Natural killer cell (primary cell): ENCODE data around the gene CCL26. TPM values are rescaled to one million over a fixed set of nuclear protein-coding genes. Genes with fewer than 3 reads are reported as not detected.
"Not testable (repeated sequence)": the region's sequence is repeated elsewhere in the genome, so short reads cannot be mapped to it uniquely, and the experiment has no call there.

Experiments
- ATAC-seq, 3 donors: fragments of 150-1000 bp in 2 of 3; fragments of 200-7000 bp in 1 of 3; cut with Tn5 transposase; 1 replicate in 1 of 3; 2 replicates in 2 of 3; pipeline ENCODE4 v1.10.0; 2021; ENCODE audit warnings: mild to moderate bottlenecking in 2 of 3, moderate library complexity in 2 of 3
- DNase-seq, 2 donors: peaks; one replicate each; pipeline versions ENCODE4 v3.0.0 to v3.0.0-alpha.2; 2013 to 2021; ENCODE audit warnings: mixed read lengths in 1 of 2
- H3K27ac ChIP-seq: one replicate; pipeline ENCODE4 v1.5.1; 2013; ENCODE audit warnings: mild to moderate bottlenecking, low read length
- H3K27me3 ChIP-seq: one replicate; pipeline ENCODE4 v1.6.1; 2013; ENCODE audit warnings: low read length; ENCODE audit not compliant: control insufficient read depth, insufficient read depth
- H3K36me3 ChIP-seq: one replicate; pipeline ENCODE4 v1.6.1; 2013; ENCODE audit warnings: low read length; ENCODE audit not compliant: control insufficient read depth, insufficient read depth
- H3K4me1 ChIP-seq: one replicate; pipeline ENCODE4 v1.6.1; 2013; ENCODE audit warnings: low read length; ENCODE audit not compliant: control insufficient read depth, insufficient read depth
- H3K4me3 ChIP-seq: one replicate; pipeline ENCODE4 v1.5.1; 2013; ENCODE audit warnings: low read length
- H3K9me3 ChIP-seq: one replicate; pipeline ENCODE4 v1.6.1; 2013; ENCODE audit warnings: low read length; ENCODE audit not compliant: control insufficient read depth, insufficient read depth
- H3K27ac Mint-ChIP-seq, 2 donors: one replicate each; pipeline ENCODE4 v1.8.0; 2022; ENCODE audit warnings: mild to moderate bottlenecking in 2 of 2, mixed read lengths in 2 of 2, moderate library complexity in 1 of 2
- H3K27me3 Mint-ChIP-seq, 2 donors: one replicate each; pipeline ENCODE4 v1.8.0; 2022; ENCODE audit warnings: low read depth in 2 of 2, mixed read lengths in 2 of 2
- H3K36me3 Mint-ChIP-seq: one replicate; pipeline ENCODE4 v1.8.0; 2022; ENCODE audit warnings: mixed read lengths
- H3K4me1 Mint-ChIP-seq, 2 donors: one replicate each; pipeline ENCODE4 v1.8.0; 2022; ENCODE audit warnings: mixed read lengths in 2 of 2
- H3K4me3 Mint-ChIP-seq: one replicate; pipeline ENCODE4 v1.8.0; 2022; ENCODE audit warnings: mild to moderate bottlenecking, moderate library complexity, mixed read lengths
- H3K9me3 Mint-ChIP-seq, 2 donors: one replicate each; pipeline ENCODE4 v1.8.0; 2022; ENCODE audit warnings: mixed read lengths in 2 of 2
- CTCF ChIP-seq: fragments of 200-600 bp; IDR thresholded peaks from one replicate; pipeline ENCODE4 v1.8.0; 2022; ENCODE audit warnings: antibody characterized with exemption
- WGBS: methylation state at CpG from one replicate; pipeline ENCODE4 v1.1.7; 2013; ENCODE audit warnings: missing lambda C conversion rate; ENCODE audit not compliant: insufficient coverage; 5-methylcytosine and 5-hydroxymethylcytosine counted together
- intact Hi-C: fragments of 100-400 bp; cut with micrococcal nuclease; formaldehyde crosslinking; loops from one replicate; pipeline ENCODE4 v1.14.2; 2022
- total RNA-seq, 4 donors: library from RNA; stranded (reverse); fragments of 120-200 nt in 1 of 4; gene quantifications; one replicate each; pipeline versions ENCODE4 v1.2.3 to v1.2.4, GENCODE V29; 2013 to 2022

CCL26 gene
- total RNA-seq, 3 donors from 2014 or later (not counting 1 experiment from before 2014, with no cell fraction given): not detected

DNA sequence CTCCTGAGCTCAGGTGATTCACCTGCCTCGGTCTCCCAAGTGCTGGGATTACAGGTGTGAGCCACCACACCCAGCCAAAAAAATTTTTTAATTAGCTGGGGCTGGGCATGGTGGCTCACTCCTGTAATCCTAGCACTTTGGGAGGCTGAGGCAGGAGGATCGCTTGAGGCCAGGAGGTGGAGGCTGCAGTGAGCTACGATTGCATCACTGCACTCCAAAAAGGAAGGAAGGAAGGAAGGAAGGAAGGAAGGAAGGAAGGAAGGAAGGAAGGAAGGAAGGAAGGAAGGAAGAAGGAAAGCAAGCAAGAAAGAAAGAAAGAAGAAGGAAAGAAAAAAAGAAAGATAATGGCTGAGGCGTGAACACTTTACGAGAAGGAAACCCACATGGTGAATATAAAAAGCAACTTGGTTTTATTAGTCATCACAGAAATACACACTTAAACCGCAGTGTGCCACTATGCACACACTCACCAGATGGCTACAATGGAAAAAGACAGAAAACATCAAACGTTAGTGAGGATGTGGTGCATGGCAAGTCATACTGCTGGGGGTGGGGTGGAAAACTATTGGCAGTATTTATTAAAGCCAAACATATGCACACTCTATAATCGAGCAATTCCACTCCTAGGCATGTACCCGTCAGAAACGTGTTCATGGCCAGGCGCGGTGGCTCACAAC is 4.4 kb upstream of the CCL26 start:
- H3K9me3 Mint-ChIP-seq: no peaks in the 10 kb centered on the region
- H3K4me3 Mint-ChIP-seq: peak overlapping the region; percentile 51
- Histone ChIP-seq H3K9me3 (no peaks in the 10 kb centered on the region), H3K4me3 (no peak overlapping the region), H3K27ac (peak overlapping the region; percentile 16), H3K36me3 (no peaks in the 10 kb centered on the region), H3K27me3 (no peaks in the 10 kb centered on the region), H3K4me1 (peaks cover 20% of the 10 kb centered on the region)
- peaks cover 0 to 9% of the 10 kb centered on the region in 2 donors for H3K27me3 Mint-ChIP-seq
- H3K4me1 Mint-ChIP-seq: peaks cover 18 to 34% of the 10 kb centered on the region in 2 donors
- no peaks in the 10 kb centered on the region for H3K36me3 Mint-ChIP-seq
- ATAC-seq (peak; percentile 75 to 92 (median 91)), DNase-seq (peak; percentile 30 to 67)
- 54% methylated on average over 9 of the region's 12 CpGs for WGBS
- no peak for TF ChIP-seq CTCF
- H3K27ac Mint-ChIP-seq: peak overlapping the region; percentile 63 to 82
- intact Hi-C loops: loop anchor here (1.0 kb wide), 1 partner anchor 48 kb away; no protein-coding TSS in a partner anchor

- H3K27me3 Mint-ChIP-seq, H3K9me3 Mint-ChIP-seq, H3K36me3 ChIP-seq, H3K27ac ChIP-seq, DNase-seq, intact Hi-C loops, H3K9me3 ChIP-seq, H3K27ac Mint-ChIP-seq, H3K4me3 ChIP-seq, H3K27me3 ChIP-seq, H3K36me3 Mint-ChIP-seq, ATAC-seq, H3K4me3 Mint-ChIP-seq: not testable (repeated sequence)
- peaks cover 20% of the 10 kb centered on the region for H3K4me1 ChIP-seq
- WGBS: 96% methylated on average over 5 of the region's 6 CpGs
- H3K4me1 Mint-ChIP-seq: peaks cover 18 to 19% of the 10 kb centered on the region in 2 donors
Observed at GRCh38 chr7:75773958-75774357, 1.9 kb upstream of the CCL26 start.

DNA sequence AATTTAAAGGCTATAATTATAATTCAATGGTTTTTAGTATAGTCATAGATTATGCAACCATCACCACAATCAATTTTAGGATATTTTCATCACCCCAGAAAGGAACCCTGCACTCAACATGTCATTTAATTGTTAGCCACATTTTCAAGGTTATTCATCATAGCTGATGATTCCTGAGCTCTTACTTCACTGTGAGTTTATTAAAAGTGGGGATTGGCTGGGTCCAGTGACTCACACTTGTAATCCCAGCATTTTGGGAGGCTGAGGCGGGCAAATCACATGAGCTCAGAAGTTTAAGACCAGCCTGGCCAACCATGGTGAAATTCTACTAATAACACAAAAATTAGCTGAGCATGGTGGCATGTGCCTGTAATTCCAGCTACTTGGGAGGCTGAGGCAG is 787 bp downstream of the CCL26 start:
- H3K27me3 ChIP-seq: no peaks in the 10 kb centered on the region
- peaks cover 13% of the 10 kb centered on the region in 2 donors for H3K4me1 Mint-ChIP-seq
- H3K27ac Mint-ChIP-seq: no peak overlapping the region
- no peak for TF ChIP-seq CTCF
- no peaks in the 10 kb centered on the region for H3K36me3 Mint-ChIP-seq
- no peak overlapping the region for H3K27ac ChIP-seq
- H3K4me3 Mint-ChIP-seq: no peak overlapping the region
- H3K4me3 ChIP-seq: no peak overlapping the region
- H3K4me1 ChIP-seq: peaks cover 14% of the 10 kb centered on the region
- H3K27me3 Mint-ChIP-seq: no peaks in the 10 kb centered on the region
- ATAC-seq (no peak), DNase-seq (no peak)
- H3K9me3 ChIP-seq: no peaks in the 10 kb centered on the region
- no peaks in the 10 kb centered on the region for H3K36me3 ChIP-seq
- H3K9me3 Mint-ChIP-seq: no peaks in the 10 kb centered on the region
- intact Hi-C loops: no loop called here
- WGBS: 100% methylated on average over 1 of the region's 1 CpG

GRCh38 chr7:75762350-75762917 is 9.6 kb downstream of the CCL26 start:
- Mint-ChIP-seq H3K4me3 (no peak overlapping the region), H3K9me3 (no peaks in the 10 kb centered on the region), H3K4me1 (peaks cover 6 to 8% of the 10 kb centered on the region in 2 donors), H3K27me3 (peaks cover 0 to 3% of the 10 kb centered on the region in 2 donors), H3K27ac (no peak overlapping the region), H3K36me3 (no peaks in the 10 kb centered on the region)
- peak; percentile 87 to 99 (median 99) for ATAC-seq
- intact Hi-C loops: loop anchor here (1.0 to 5.0 kb wide), 2 partner anchors 119 to 685 kb away; no protein-coding TSS in a partner anchor
- peak; percentile 69 for TF ChIP-seq CTCF
- DNase-seq: peak in 1 of 2 donors; percentile 71
- H3K27me3 ChIP-seq: no peaks in the 10 kb centered on the region
- H3K9me3 ChIP-seq: no peaks in the 10 kb centered on the region
- H3K4me1 ChIP-seq: peaks cover 5% of the 10 kb centered on the region
- WGBS: 11% methylated on average over 2 of the region's 2 CpGs
- H3K4me3 ChIP-seq: no peak overlapping the region
- no peak overlapping the region for H3K27ac ChIP-seq
- no peaks in the 10 kb centered on the region for H3K36me3 ChIP-seq

GRCh38 chr7:75761801-75762200 is 10.2 kb downstream of the CCL26 start:
- H3K4me1 ChIP-seq, H3K4me3 ChIP-seq, ATAC-seq, H3K9me3 Mint-ChIP-seq, H3K4me3 Mint-ChIP-seq, DNase-seq, H3K27me3 Mint-ChIP-seq, H3K27ac ChIP-seq, H3K36me3 Mint-ChIP-seq, H3K9me3 ChIP-seq, H3K27ac Mint-ChIP-seq, H3K36me3 ChIP-seq, H3K27me3 ChIP-seq: not testable (repeated sequence)
- peaks cover 6 to 12% of the 10 kb centered on the region in 2 donors for H3K4me1 Mint-ChIP-seq
- WGBS: 91% methylated on average over 3 of the region's 3 CpGs
- intact Hi-C loops: loop anchor here (1.0 to 5.0 kb wide), 2 partner anchors 118 to 684 kb away; no protein-coding TSS in a partner anchor
